CD14-positive monocyte (primary cell): ENCODE results near the gene PDCD2L. TPM values are rescaled to one million over a fixed set of nuclear protein-coding genes. Genes with fewer than 3 reads are reported as not detected.

Experiments
- DNase-seq, 3 donors: peaks; one replicate each; pipeline ENCODE4 v3.0.0-alpha.2; 2011 to 2022
- H2AFZ ChIP-seq: 2 replicates; pipeline ENCODE4 v1.6.0; 2012; ENCODE audit warnings: mild to moderate bottlenecking, low read depth, low read length, inconsistent platforms; ENCODE audit not compliant: insufficient read depth, poor library complexity, severe bottlenecking
- H3K27ac ChIP-seq, 2 donors: 1 replicate in 1 of 2; 2 replicates in 1 of 2; pipeline ENCODE4 v1.5.1; 2012 to 2013; ENCODE audit warnings: low read length in 2 of 2, control low read depth in 1 of 2, inconsistent platforms in 1 of 2, low read depth in 1 of 2, mild to moderate bottlenecking in 1 of 2
- H3K27me3 ChIP-seq, 2 donors: one replicate each; pipeline versions ENCODE4 v1.6.0 to v1.6.1; 2011 to 2013; ENCODE audit warnings: low read length in 2 of 2; ENCODE audit not compliant: control insufficient read depth in 2 of 2, insufficient read depth in 2 of 2
- H3K36me3 ChIP-seq, 2 donors: replicated peaks in 1 of 2; 1 replicate in 1 of 2; 2 replicates in 1 of 2; pipeline versions ENCODE4 v1.5.1 to v1.6.1; 2012 to 2013; ENCODE audit warnings: low read length in 2 of 2, control low read depth in 1 of 2, inconsistent platforms in 1 of 2, mild to moderate bottlenecking in 1 of 2; ENCODE audit not compliant: insufficient read depth in 2 of 2, control insufficient read depth in 1 of 2
- H3K4me1 ChIP-seq, 2 donors: 1 replicate in 1 of 2; 2 replicates in 1 of 2; pipeline versions ENCODE4 v1.5.1 to v1.6.1; 2012 to 2013; ENCODE audit warnings: low read length in 2 of 2, control low read depth in 1 of 2, inconsistent platforms in 1 of 2, mild to moderate bottlenecking in 1 of 2, moderate library complexity in 1 of 2; ENCODE audit not compliant: insufficient read depth in 2 of 2, control insufficient read depth in 1 of 2
- H3K4me2 ChIP-seq: replicated peaks from 2 replicates; pipeline ENCODE3; 2012; ENCODE audit warnings: low read length, moderate library complexity, mild to moderate bottlenecking; ENCODE audit not compliant: poor library complexity, severe bottlenecking; ENCODE audit errors: extremely low read depth
- H3K4me3 ChIP-seq, 3 experiments: fragments of 200-600 bp in 1 of 3; sonication (generic) in 1 of 3; replicated peaks in 1 of 3; 1 replicate in 2 of 3; 2 replicates in 1 of 3; pipeline ENCODE4 v1.5.1; 2011 to 2013; ENCODE audit warnings: low read length in 3 of 3, mild to moderate bottlenecking in 3 of 3, control low read depth in 2 of 3, low read depth in 2 of 3, inconsistent platforms in 1 of 3, moderate library complexity in 1 of 3
- H3K79me2 ChIP-seq: 2 replicates; pipeline ENCODE4 v1.6.0; 2012; ENCODE audit warnings: mild to moderate bottlenecking, control low read depth, inconsistent platforms, low read length, moderate library complexity; ENCODE audit not compliant: insufficient read depth
- H3K9ac ChIP-seq: 2 replicates; pipeline ENCODE4 v1.6.0; 2017; ENCODE audit warnings: low read length, mild to moderate bottlenecking; ENCODE audit not compliant: insufficient read depth, poor library complexity, severe bottlenecking
- H3K9me3 ChIP-seq, 2 donors: replicated peaks in 1 of 2; 1 replicate in 1 of 2; 2 replicates in 1 of 2; pipeline versions ENCODE4 v1.5.1 to v1.6.1; 2012 to 2013; ENCODE audit warnings: low read length in 2 of 2, control low read depth in 1 of 2; ENCODE audit not compliant: control insufficient read depth in 1 of 2, insufficient read depth in 1 of 2
- H4K20me1 ChIP-seq: 2 replicates; pipeline ENCODE4 v1.6.0; 2012; ENCODE audit warnings: mild to moderate bottlenecking, low read length, control low read depth, moderate library complexity; ENCODE audit not compliant: insufficient read depth
- H3K27ac Mint-ChIP-seq, 7 donors: one replicate each; pipeline ENCODE4 v1.8.0; 2020; ENCODE audit warnings: mild to moderate bottlenecking in 7 of 7, mixed read lengths in 7 of 7, moderate library complexity in 6 of 7, inconsistent platforms in 2 of 7
- H3K27me3 Mint-ChIP-seq, 3 donors: one replicate each; pipeline ENCODE4 v1.8.0; 2021 to 2022; ENCODE audit warnings: low read depth in 3 of 3, mild to moderate bottlenecking in 3 of 3, mixed read lengths in 3 of 3, moderate library complexity in 3 of 3, inconsistent platforms in 1 of 3
- H3K36me3 Mint-ChIP-seq, 2 donors: one replicate each; pipeline ENCODE4 v1.8.0; 2020; ENCODE audit warnings: mixed read lengths in 2 of 2, inconsistent platforms in 1 of 2, mild to moderate bottlenecking in 1 of 2
- H3K4me1 Mint-ChIP-seq: one replicate; pipeline ENCODE4 v1.8.0; 2020; ENCODE audit warnings: mild to moderate bottlenecking, mixed read lengths
- H3K4me3 Mint-ChIP-seq, 2 donors: one replicate each; pipeline ENCODE4 v1.8.0; 2020; ENCODE audit warnings: mild to moderate bottlenecking in 2 of 2, mixed read lengths in 2 of 2, moderate library complexity in 1 of 2
- H3K9me3 Mint-ChIP-seq, 7 donors: one replicate each; pipeline ENCODE4 v1.8.0; 2020 to 2022; ENCODE audit warnings: mixed read lengths in 7 of 7, mild to moderate bottlenecking in 6 of 7, moderate library complexity in 6 of 7, inconsistent platforms in 2 of 7
- CTCF ChIP-seq: fragments of 200-600 bp; IDR thresholded peaks from one replicate; pipeline ENCODE4 v1.8.0; 2022; ENCODE audit warnings: antibody characterized with exemption, mild to moderate bottlenecking
- WGBS: methylation state at CpG from one replicate; pipeline ENCODE4 v1.1.5; 2013; ENCODE audit warnings: missing lambda C conversion rate; ENCODE audit not compliant: insufficient coverage; 5-methylcytosine and 5-hydroxymethylcytosine counted together
- intact Hi-C, 2 donors: fragments of 100-400 bp; cut with micrococcal nuclease; formaldehyde crosslinking; loops; one replicate each; pipeline versions ENCODE4 v1.15.0 to v1.15.1; 2023
- polyA plus RNA-seq, 3 donors: library from polyadenylated mRNA; depleted of rRNA in 1 of 3; unstranded in 2 of 3; stranded (reverse) in 1 of 3; fragments of 300-500 nt in 2 of 3; fragments of >200 nt in 1 of 3; fragmentation: Illumina TruSeq in 2 of 3; gene quantifications; 1 replicate in 2 of 3; 2 replicates in 1 of 3; pipeline ENCODE4 v1.2.3, GENCODE V29; 2012 to 2021

The PDCD2L gene
- polyA plus RNA-seq, 3 donors = 3.1 to 5.0 (median 4.9) TPM

- Histone ChIP-seq H3K4me1 (no peaks in the 10 kb centered on the region), H4K20me1 (no peaks in the 10 kb centered on the region), H3K27ac (no peak overlapping the region), H2AFZ (no peak overlapping the region), H3K27me3 (no peaks in the 10 kb centered on the region), H3K4me3 (no peak overlapping the region), H3K9me3 (no peaks in the 10 kb centered on the region), H3K36me3 (peaks cover 7 to 9% of the 10 kb centered on the region in 2 donors), H3K9ac (no peak overlapping the region), H3K4me2 (no peak overlapping the region), H3K79me2 (no peaks in the 10 kb centered on the region)
- DNase-seq = no peak
- 91% methylated on average over 4 of the region's 7 CpGs for WGBS
- Mint-ChIP-seq H3K27ac (peak overlapping the region in 2 of 7 donors; percentile 50), H3K9me3 (no peaks in the 10 kb centered on the region), H3K4me3 (no peak overlapping the region), H3K27me3 (peaks cover 0 to 2% (median 0%) of the 10 kb centered on the region in 3 donors), H3K36me3 (peaks cover 10 to 13% of the 10 kb centered on the region in 2 donors), H3K4me1 (no peaks in the 10 kb centered on the region)
- TF ChIP-seq CTCF = no peak
- intact Hi-C loops = no loop called here
Measured at GRCh38 chr19:34416021-34416545, 11.9 kb downstream of the PDCD2L start.

DNA sequence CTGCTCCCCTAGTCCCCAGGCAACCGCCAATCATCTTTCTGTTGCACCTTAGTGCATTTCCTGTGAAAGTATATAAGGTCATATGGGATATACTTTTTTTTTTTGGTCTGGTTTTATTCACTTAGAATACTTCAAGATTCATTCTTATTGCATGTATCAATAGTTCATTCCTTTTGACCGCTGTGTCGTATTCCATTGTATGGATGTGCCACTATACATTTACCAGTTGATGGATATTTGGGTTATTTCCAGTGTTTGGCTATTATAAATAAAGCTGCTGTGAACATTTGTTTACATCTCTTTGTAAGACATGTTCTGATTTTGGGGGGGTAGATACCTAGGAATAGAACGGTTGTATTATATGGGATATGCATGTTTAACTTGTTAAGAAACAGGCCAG lies 14.1 kb downstream of the PDCD2L start:
- Mint-ChIP-seq H3K36me3 (peaks cover 6 to 13% of the 10 kb centered on the region in 2 donors), H3K4me1 (no peaks in the 10 kb centered on the region), H3K9me3 (no peaks in the 10 kb centered on the region), H3K4me3 (no peak overlapping the region), H3K27me3 (no peaks in the 10 kb centered on the region), H3K27ac (no peak overlapping the region)
- TF ChIP-seq CTCF = no peak
- H3K4me3 ChIP-seq = no peak overlapping the region
- no peaks in the 10 kb centered on the region for H3K79me2 ChIP-seq
- H3K9me3 ChIP-seq = no peaks in the 10 kb centered on the region
- no peak overlapping the region for H3K9ac ChIP-seq
- H3K27ac ChIP-seq = no peak overlapping the region
- no peaks in the 10 kb centered on the region for H3K27me3 ChIP-seq
- H3K4me1 ChIP-seq = no peaks in the 10 kb centered on the region
- H3K36me3 ChIP-seq = peaks cover 7 to 9% of the 10 kb centered on the region in 2 donors
- no peak for DNase-seq
- H4K20me1 ChIP-seq = no peaks in the 10 kb centered on the region
- intact Hi-C loops = no loop called here
- WGBS = no CpG with 5 or more reads among the region's 4 CpGs
- H2AFZ ChIP-seq = no peak overlapping the region
- H3K4me2 ChIP-seq = no peak overlapping the region
